Measurements from ENCODE around the gene PALMD.

PALMD gene

GRCh38 chr1:99704356-99704816 lies 58.5 kb downstream of the PALMD start:
- no peak for DNase-seq

GRCh38 chr1:99705385-99705784 lies 59.5 kb downstream of the PALMD start:
- DNase-seq = no peak

DNA sequence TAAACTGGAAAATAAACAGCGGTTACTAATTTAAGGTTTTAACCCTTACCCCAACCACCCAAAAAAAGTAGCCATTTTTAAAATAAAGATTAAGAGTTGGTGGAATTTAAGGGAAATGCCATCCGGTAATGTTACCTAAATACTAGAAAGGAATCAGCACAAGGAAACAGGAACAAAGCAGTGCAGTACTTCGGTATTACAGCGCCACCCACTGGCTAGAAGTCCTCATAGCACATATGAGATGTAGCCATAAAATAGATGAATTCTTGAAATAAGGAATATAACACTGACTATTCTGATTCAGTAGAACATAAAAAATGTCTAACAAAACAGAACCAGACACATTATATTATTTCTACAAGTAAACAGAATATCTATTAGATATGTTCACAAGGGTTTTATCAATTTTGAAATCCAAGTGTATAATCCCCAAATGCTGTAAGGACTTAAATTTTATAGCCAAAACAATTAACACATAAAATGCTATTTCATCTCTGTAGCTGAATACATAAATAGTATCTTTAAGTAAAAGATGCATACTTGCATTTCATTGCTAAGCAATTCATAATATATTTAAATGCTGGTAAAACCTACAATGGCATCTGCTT lies 61.7 kb downstream of the PALMD start:
- DNase-seq = peak in 1 of 2 experiments; percentile 64

- no peak for DNase-seq
Observed at GRCh38 chr1:99710994-99711393, 65.1 kb downstream of the PALMD start.

GRCh38 chr1:99713006-99713405 lies 67.1 kb downstream of the PALMD start:
- no peak for DNase-seq

- no peak for DNase-seq
Observed at GRCh38 chr1:99717005-99717404, 71.1 kb downstream of the PALMD start.

- DNase-seq = no peak
Observed at GRCh38 chr1:99723251-99723650, 77.3 kb downstream of the PALMD start.

DNA sequence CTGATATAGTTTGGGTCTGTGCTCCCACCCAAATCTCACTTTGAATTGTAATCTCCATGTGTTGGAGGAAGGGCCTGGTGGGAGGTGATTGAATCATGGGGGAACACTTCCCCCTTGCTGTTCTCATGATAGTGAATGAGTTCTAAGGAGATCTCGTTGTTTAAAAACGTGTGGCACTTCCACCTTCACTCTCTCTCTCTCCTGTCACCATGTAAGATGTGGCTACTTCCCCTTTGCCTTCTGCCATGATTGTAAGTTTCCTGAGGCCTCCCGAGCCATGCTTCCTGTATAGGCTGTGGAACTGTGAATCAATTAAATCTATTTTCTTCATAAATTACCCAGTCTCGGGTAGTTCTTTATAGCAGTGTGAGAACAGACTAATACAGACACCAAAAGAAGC lies 80.1 kb downstream of the PALMD start:
- no peak for DNase-seq

- DNase-seq = no peak
Observed at GRCh38 chr1:99726407-99726806, 80.5 kb downstream of the PALMD start.

DNA sequence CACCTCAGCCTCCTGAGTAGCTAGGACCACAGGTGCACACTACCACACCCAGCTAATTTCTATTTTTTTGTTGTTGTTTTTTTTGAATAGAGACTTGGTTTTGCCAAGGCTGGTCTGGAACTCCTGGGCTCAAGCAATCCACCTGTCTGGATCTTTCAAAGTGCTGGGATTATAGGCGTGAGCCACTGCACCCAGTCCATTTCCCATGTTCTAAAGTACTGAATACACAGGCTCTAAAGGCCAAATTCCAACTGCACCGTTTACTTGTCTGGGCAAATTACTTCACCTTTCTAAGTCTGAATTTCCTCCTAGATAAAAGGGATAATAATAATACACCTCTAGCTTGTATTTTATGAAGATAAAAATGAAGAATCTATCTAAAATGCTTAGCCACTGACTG lies 80.9 kb downstream of the PALMD start:
- DNase-seq = no peak

GRCh38 chr1:99727575-99728185 lies 81.8 kb downstream of the PALMD start:
- no peak for DNase-seq

DNA sequence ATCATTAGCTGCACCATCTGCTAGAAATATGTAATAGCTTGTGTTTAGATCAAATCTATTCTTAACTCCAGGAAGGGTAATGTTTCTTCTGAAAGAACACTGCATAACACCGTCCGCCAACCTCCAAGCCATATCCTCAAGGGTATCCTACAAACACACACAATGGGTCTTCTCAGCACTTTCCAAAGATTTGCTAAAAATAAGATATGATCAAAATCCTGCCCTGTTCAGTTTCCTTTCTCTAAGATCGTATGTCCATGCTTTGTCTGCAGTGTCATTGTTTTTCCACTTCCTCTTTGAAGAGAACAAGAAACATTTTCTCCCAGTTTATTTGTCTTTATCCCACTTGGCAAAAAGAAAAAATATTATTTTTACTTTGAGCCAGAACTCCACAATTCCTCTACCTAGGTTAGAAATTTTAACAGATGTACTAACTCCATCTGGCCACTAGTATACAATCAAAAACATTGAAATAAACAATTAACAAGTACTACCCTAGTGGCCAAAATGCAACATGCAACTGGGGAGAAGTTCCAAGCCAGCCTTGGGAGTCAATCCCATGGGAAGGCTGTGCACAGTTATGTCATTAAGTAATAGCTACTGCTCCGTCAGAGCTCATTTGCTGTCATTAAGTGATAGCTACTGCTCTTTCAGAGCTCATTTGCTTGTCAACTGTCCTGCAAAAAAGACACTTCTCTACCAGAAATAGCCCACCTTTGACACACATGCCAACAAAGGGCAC lies 82.8 kb downstream of the PALMD start:
- peak in 1 of 2 experiments; percentile 51 for DNase-seq

DNA sequence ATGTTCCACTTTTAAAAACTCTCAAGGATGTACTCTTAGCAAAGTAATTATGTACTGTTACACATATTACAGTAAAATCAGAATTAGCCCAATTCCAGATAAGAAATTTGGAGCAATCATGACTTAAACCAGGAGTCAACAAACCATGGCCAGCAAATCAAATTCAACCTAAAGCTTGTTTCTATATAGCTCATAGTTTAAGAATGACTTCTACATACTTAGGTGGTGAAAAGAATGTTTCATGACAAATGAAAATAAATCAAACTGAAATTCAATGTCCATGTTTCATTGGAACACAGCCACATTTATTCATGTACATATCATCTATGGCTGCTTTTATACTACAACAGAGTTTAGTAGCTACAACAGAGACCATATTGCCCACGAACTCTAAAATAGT lies 85.5 kb downstream of the PALMD start:
- DNase-seq = no peak

DNA sequence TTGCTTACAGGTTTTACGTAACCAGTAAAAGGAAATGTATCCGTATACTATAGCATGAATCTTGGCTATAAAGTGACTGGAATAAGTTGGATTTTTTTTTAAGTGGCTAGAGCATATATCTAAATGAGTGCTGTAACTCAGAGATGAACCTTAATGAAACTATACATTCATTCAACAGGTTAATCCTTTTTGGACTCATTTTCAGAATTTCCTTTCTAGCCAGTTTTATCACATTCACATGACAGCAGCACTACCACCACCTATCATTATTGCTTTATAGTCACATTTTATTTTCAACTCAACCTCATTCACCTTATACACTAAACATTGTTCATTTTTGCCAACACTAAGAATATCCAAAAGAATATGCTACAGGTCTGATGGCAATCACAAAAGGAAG lies 89.9 kb downstream of the PALMD start:
- no peak for DNase-seq

DNA sequence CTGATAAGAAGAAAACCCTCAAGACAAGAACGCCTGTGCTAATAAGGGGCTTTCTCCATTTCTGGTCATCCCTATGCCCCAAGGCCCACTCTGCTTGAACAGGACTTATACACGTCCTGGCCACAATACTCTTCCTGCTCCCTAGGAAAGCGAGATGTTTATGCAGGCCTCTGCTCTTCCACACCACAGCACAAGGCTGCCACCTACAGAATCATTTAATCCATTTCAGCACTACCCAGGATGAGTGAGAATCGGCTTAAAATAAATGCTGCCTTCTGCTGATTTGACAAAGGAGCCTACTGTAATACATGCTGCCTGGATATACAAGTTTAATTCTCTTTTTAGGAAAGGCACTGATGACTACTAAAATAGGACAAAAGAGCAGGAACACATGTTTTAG lies 91.1 kb downstream of the PALMD start:
- DNase-seq = peak in 1 of 2 experiments; percentile 49

DNA sequence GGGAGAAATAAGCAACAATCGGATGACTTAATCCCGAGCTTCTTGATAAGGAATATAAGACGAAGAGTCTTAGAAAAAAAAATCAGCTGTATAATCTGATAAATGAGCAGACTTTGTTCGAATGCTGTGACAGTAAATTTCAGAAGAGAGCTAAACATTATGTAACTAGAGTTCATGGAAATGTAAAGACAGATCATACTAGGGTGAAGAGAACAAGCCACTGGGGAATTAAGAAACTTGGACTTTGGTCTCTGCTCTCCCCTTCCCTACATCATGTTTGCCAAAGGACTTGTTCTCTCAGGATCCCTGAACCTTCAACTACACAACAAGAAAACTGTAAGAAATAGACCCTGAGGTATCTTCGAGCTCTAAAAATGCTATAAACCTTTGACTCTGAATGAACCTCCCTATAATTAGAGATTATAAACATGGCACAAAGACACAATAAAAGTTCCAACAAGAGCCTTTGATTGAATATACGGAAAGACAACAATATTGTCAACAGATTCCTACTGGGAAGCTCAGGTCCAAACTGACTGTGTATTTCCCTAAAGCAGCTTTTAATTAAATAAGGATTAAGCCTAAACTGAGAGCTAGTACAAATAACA lies 93.0 kb downstream of the PALMD start:
- no peak for DNase-seq

GRCh38 chr1:99740141-99740540 lies 94.2 kb downstream of the PALMD start:
- DNase-seq = no peak
